Measurements from ENCODE around the gene PCDHA1. TPM values are rescaled to one million over a fixed set of nuclear protein-coding genes. Genes with fewer than 3 reads are reported as not detected.

The PCDHA1 gene
- 1.6 and 3.2 TPM in 2 replicates for total RNA-seq (2014; rRNA removed; shearing (Covaris generic))
- polyA plus RNA-seq (2016; fragmentation: Nextera tagmentation; extraction: Ambion mirVana) = 0.52 and 0.81 TPM in 2 replicates
- long read RNA-seq = 0 reads

GRCh38 chr5:140785905-140786686, at the start of gene PCDHA1:
Gene PCDHA1 (plus strand): TSS chr5:140786140.
- Histone ChIP-seq H3K36me3 (ENCODE audit: insufficient read depth) (no peaks in the 10 kb centered on the region; the same call in 1 of the 2 replicates), H3F3A (replicated peaks; ENCODE audit: low read depth) (no peaks in the 10 kb centered on the region), H3K4me2 (no peak within 1 kb of the TSS), H3K79me2 (replicated peaks; ENCODE audit: insufficient read depth) (no peaks in the 10 kb centered on the region), H2AFZ (peak within 1 kb of the TSS; percentile 81), H3K4me1 (ENCODE audit: insufficient read depth) (no peaks in the 10 kb centered on the region), H3K27me3 (ENCODE audit: insufficient read depth) (no peaks in the 10 kb centered on the region), H3K9me2 (ENCODE audit: insufficient read depth) (no peaks in the 10 kb centered on the region), H3K4me3 (no peak within 1 kb of the TSS), H3K27ac (ENCODE audit: low read depth) (no peak within 1 kb of the TSS), H4K20me1 (replicated peaks; ENCODE audit: insufficient read depth) (no peaks in the 10 kb centered on the region)
- no peaks in the 10 kb centered on the region for H3K4me1 Mint-ChIP-seq
- H3K27ac Mint-ChIP-seq = no peak within 1 kb of the TSS
- no peak within 1 kb of the TSS for H3K4me3 Mint-ChIP-seq
- peaks cover 73% of the 10 kb centered on the region for H3K9me3 Mint-ChIP-seq
- no peak for TF ChIP-seq ZNF114 (CRISPR knock-in tag; IDR thresholded peaks at IDR 0.05)
- TF ChIP-seq CREB1 (CRISPR knock-in tag; IDR thresholded peaks at IDR 0.05; ENCODE audit: low read depth) = no peak
- TF ChIP-seq NANOG (IDR thresholded peaks at IDR 0.05; ENCODE audit: borderline replicate concordance) = no peak
- TF ChIP-seq POLR2AphosphoS5 (IDR thresholded peaks at IDR 0.05; ENCODE audit: low read depth) = no peak
- TF ChIP-seq CTCF (conservative IDR thresholded peaks at IDR 0.05; ENCODE audit: low read depth in 2 of 2) = peak; percentile 76
- no peak for TF ChIP-seq EZH2 (IDR thresholded peaks at IDR 0.05; ENCODE audit: low read depth, unreplicated experiment)
- TF ChIP-seq JUNB (IDR thresholded peaks at IDR 0.05; ENCODE audit: unreplicated experiment) = no peak
- peak; percentile 80 for DNase-seq (ENCODE audit: low spot score)
- ATAC-seq = peak; percentile 25; the same call in 2 of the 3 replicates
- peaks cover 27% of the 10 kb centered on the region for H3K36me3 Mint-ChIP-seq (ENCODE audit: low read depth)
- H3K27me3 Mint-ChIP-seq (ENCODE audit: insufficient read depth, low read depth, poor library complexity) = no peaks in the 10 kb centered on the region

- DNase-seq (ENCODE audit: low spot score) = no peak
- H3K27me3 Mint-ChIP-seq (ENCODE audit: insufficient read depth, low read depth, poor library complexity) = no peaks in the 10 kb centered on the region
- H3K79me2 ChIP-seq (replicated peaks; ENCODE audit: insufficient read depth) = no peaks in the 10 kb centered on the region
- H3K27ac Mint-ChIP-seq = no peak overlapping the region
- no peaks in the 10 kb centered on the region for H3K4me1 ChIP-seq (ENCODE audit: insufficient read depth)
- no peaks in the 10 kb centered on the region for H3K36me3 Mint-ChIP-seq (ENCODE audit: low read depth)
- no peak for ATAC-seq
- H3K4me2 ChIP-seq = no peak overlapping the region
- H4K20me1 ChIP-seq (replicated peaks; ENCODE audit: insufficient read depth) = no peaks in the 10 kb centered on the region
- H3K4me1 Mint-ChIP-seq = no peaks in the 10 kb centered on the region
- H2AFZ ChIP-seq = no peak overlapping the region
- H3K36me3 ChIP-seq (ENCODE audit: insufficient read depth) = no peaks in the 10 kb centered on the region
- no peak overlapping the region for H3K4me3 Mint-ChIP-seq
- H3K27ac ChIP-seq (ENCODE audit: low read depth) = no peak overlapping the region
- H3K27me3 ChIP-seq (ENCODE audit: insufficient read depth) = no peaks in the 10 kb centered on the region
- peaks cover 4% of the 10 kb centered on the region; the same call in 1 of the 2 replicates for H3K9me2 ChIP-seq (ENCODE audit: insufficient read depth)
- peaks cover 32% of the 10 kb centered on the region for H3K9me3 Mint-ChIP-seq
- H3F3A ChIP-seq (replicated peaks; ENCODE audit: low read depth) = no peaks in the 10 kb centered on the region
- H3K4me3 ChIP-seq = no peak overlapping the region
- TF ChIP-seq ZNF462 (CRISPR knock-in tag; IDR thresholded peaks at IDR 0.05) = no peak
- TF ChIP-seq CREB1 (CRISPR knock-in tag; IDR thresholded peaks at IDR 0.05; ENCODE audit: low read depth) = no peak
- no peak for TF ChIP-seq JUNB (IDR thresholded peaks at IDR 0.05; ENCODE audit: unreplicated experiment)
- TF ChIP-seq STAT1 (IDR thresholded peaks at IDR 0.05; ENCODE audit: unreplicated experiment) = no peak
- TF ChIP-seq CTCF (conservative IDR thresholded peaks at IDR 0.05; ENCODE audit: low read depth in 2 of 2) = no peak
- no peak for TF ChIP-seq EZH2 (IDR thresholded peaks at IDR 0.05; ENCODE audit: low read depth, unreplicated experiment)
These were observed 48.5 kb upstream of the PCDHA1 start for GRCh38 chr5:140737486-140737885.
